Dendritic cell treated with granulocyte-macrophage colony-stimulating factor and Interleukin-4, amounts not matched to agents 40 ng/mL and 50 ng/mL, for 4 days (primary cell): ENCODE results near the gene SUZ12.
A peak's percentile ranks its signal among the peaks of the same experiment; 100 is the strongest.
"Not testable (repeated sequence)": the region's sequence is repeated elsewhere in the genome, so short reads cannot be mapped to it uniquely, and the experiment has no call there.

ENCODE experiments used
- H3K27ac Mint-ChIP-seq: one replicate; pipeline ENCODE4 v1.8.0; 2022; ENCODE audit warnings: mild to moderate bottlenecking, mixed read lengths
- H3K27me3 Mint-ChIP-seq: one replicate; pipeline ENCODE4 v1.8.0; 2022; ENCODE audit warnings: mild to moderate bottlenecking, mixed read lengths
- H3K36me3 Mint-ChIP-seq: one replicate; pipeline ENCODE4 v1.8.0; 2022; ENCODE audit warnings: low read depth, mixed read lengths
- H3K4me1 Mint-ChIP-seq: one replicate; pipeline ENCODE4 v1.8.0; 2022; ENCODE audit warnings: low read depth, mixed read lengths
- H3K4me3 Mint-ChIP-seq: one replicate; pipeline ENCODE4 v1.8.0; 2022; ENCODE audit warnings: mild to moderate bottlenecking, moderate library complexity, mixed read lengths
- H3K9me3 Mint-ChIP-seq: one replicate; pipeline ENCODE4 v1.8.0; 2022; ENCODE audit warnings: mixed read lengths
- intact Hi-C: fragments of 100-400 bp; cut with micrococcal nuclease; formaldehyde crosslinking; loops from one replicate; pipeline ENCODE4 v1.15.0; 2022

SUZ12 gene

DNA sequence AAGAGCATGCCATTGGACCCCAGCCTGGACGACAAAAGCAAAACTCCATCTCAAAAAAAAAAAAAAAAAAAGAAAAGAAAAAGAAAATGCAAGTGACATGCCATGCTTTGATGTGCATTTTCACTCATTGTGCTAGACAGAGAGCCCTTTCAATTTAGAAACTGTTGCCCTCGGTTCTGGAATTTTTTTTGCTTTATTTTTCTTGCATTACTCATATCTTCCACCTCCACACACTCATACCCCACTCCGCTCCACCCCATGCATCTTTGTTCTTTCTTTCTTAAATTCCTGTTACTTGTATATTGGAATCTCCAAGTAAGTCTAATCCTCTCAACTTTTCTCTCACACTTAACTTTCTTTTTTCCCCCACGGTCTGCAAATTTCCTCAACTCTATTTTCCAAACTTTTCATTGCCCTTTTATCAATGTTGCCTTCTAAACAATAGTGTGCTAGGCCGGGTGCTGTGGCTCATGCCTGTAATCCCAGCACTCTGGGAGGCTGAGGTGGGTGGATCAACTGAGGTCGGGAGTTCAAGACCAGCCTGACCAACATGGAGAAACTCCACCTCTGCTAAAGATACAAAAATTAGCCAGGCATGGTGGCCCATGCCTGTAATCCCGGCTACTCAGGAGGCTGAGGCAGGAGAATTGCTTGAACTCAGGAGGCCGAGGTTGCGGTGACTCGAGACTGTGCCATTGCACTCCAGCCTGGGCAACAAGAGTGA, 16.8 kb upstream of the SUZ12 start:
- H3K36me3 Mint-ChIP-seq = no peaks in the 10 kb centered on the region
- H3K4me1 Mint-ChIP-seq = peaks cover 9% of the 10 kb centered on the region
- H3K9me3 Mint-ChIP-seq = no peaks in the 10 kb centered on the region
- no peak overlapping the region for H3K27ac Mint-ChIP-seq
- no peak overlapping the region for H3K4me3 Mint-ChIP-seq
- intact Hi-C loops = no loop called here
- H3K27me3 Mint-ChIP-seq = peaks cover 27% of the 10 kb centered on the region

GRCh38 chr17:31926100-31926729, 10.6 kb upstream of the SUZ12 start:
- intact Hi-C loops = no loop called here
- peaks cover 15% of the 10 kb centered on the region for H3K4me1 Mint-ChIP-seq
- no peaks in the 10 kb centered on the region for H3K36me3 Mint-ChIP-seq
- no peaks in the 10 kb centered on the region for H3K9me3 Mint-ChIP-seq
- no peak overlapping the region for H3K27ac Mint-ChIP-seq
- H3K4me3 Mint-ChIP-seq = no peak overlapping the region
- no peaks in the 10 kb centered on the region for H3K27me3 Mint-ChIP-seq

DNA sequence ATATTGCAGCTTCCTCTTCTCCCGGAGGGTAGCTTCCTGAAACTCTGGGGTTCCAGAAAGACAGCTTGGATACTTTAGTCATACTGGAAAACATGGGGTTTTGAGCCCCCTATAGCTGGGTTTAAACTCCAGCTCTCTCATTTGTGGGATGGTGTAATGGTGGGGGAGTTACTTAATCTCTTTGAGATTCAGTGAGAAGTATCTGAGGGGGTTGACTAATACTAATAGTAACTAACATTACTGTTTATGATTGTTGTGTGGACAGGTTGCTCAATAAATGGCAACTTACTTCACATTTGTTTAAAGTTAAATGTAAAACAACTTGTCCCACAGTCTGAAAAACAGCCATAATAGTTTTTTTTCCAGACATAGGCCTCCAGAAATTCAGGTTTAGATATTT, 5.1 kb upstream of the SUZ12 start:
- intact Hi-C loops = no loop called here
- Mint-ChIP-seq H3K27me3 (no peaks in the 10 kb centered on the region), H3K9me3 (no peaks in the 10 kb centered on the region), H3K36me3 (no peaks in the 10 kb centered on the region), H3K27ac (no peak overlapping the region), H3K4me1 (peaks cover 12% of the 10 kb centered on the region), H3K4me3 (no peak overlapping the region)

DNA sequence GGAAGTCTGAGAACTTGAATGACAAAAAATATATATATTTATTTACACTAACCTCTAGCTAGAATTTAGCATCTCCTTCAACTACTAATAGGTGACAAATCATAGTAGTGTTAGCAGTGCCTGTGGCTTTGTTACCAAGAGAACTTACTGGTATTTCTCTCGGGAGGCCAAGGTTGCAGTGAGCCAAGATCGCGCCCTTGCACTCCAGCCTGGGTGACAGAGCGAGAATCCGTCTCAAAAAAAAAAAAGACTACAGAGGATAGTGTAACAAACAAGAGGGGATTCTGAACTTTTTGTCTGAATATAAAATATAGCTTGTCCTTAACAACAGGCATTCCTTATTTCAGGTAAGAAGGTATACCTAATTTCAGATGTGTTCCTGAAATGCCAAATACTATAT, 1.3 kb upstream of the SUZ12 start:
- intact Hi-C loops = loop anchor here (5.0 kb wide), 1 partner anchor 33 kb away; the partner anchor contains the start of gene UTP6

GRCh38 chr17:31937926-31938641, 1.3 kb downstream of the SUZ12 start:
- H3K36me3 Mint-ChIP-seq = peaks cover 28% of the 10 kb centered on the region
- peaks cover 14% of the 10 kb centered on the region for H3K4me1 Mint-ChIP-seq
- intact Hi-C loops = loop anchor here (5.0 kb wide), 1 partner anchor 36 kb away; the partner anchor contains the start of gene UTP6
- not testable (repeated sequence) for H3K27me3 Mint-ChIP-seq, H3K9me3 Mint-ChIP-seq, H3K27ac Mint-ChIP-seq
- peak overlapping the region; percentile 63 for H3K4me3 Mint-ChIP-seq

More for the DNA sequence above, 1.3 kb upstream of the SUZ12 start:
- Mint-ChIP-seq H3K4me1 (peaks cover 11% of the 10 kb centered on the region), H3K9me3 (no peaks in the 10 kb centered on the region), H3K4me3 (no peak overlapping the region), H3K27me3 (no peaks in the 10 kb centered on the region), H3K27ac (no peak overlapping the region), H3K36me3 (peaks cover 3% of the 10 kb centered on the region)

DNA sequence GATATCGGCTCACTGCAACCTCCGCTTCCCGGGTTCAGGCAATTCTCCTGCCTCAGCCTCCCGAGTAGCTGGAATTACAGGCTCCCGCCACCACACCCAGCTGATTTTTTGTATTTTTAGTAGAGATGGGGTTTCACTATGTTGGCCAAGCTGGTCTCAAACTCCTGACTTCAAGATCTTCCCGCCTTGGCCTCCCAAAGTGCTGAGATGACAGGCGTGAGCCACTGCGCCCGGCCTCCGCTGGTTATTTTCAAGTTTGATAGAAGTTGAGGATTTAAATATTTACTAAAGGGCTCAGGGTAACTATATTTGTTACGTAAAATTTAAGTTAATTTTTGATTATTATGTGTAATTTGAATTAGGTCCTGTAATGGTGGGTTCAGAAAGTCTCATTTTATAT, 5.1 kb downstream of the SUZ12 start:
- Mint-ChIP-seq H3K36me3 (peaks cover 60% of the 10 kb centered on the region), H3K27ac (peak overlapping the region; percentile 28), H3K4me1 (peaks cover 14% of the 10 kb centered on the region)
- intact Hi-C loops, H3K4me3 Mint-ChIP-seq, H3K9me3 Mint-ChIP-seq, H3K27me3 Mint-ChIP-seq: not testable (repeated sequence)

GRCh38 chr17:31942396-31942795, 5.6 kb downstream of the SUZ12 start:
- H3K9me3 Mint-ChIP-seq, H3K4me3 Mint-ChIP-seq, intact Hi-C loops, H3K27ac Mint-ChIP-seq, H3K27me3 Mint-ChIP-seq: not testable (repeated sequence)
- Mint-ChIP-seq H3K36me3 (peaks cover 63% of the 10 kb centered on the region), H3K4me1 (peaks cover 14% of the 10 kb centered on the region)

- H3K36me3 Mint-ChIP-seq = peaks cover 92% of the 10 kb centered on the region
- H3K4me3 Mint-ChIP-seq, H3K27ac Mint-ChIP-seq, intact Hi-C loops, H3K4me1 Mint-ChIP-seq, H3K9me3 Mint-ChIP-seq, H3K27me3 Mint-ChIP-seq: not testable (repeated sequence)
Observed at GRCh38 chr17:31951953-31952352, 15.1 kb downstream of the SUZ12 start.

DNA sequence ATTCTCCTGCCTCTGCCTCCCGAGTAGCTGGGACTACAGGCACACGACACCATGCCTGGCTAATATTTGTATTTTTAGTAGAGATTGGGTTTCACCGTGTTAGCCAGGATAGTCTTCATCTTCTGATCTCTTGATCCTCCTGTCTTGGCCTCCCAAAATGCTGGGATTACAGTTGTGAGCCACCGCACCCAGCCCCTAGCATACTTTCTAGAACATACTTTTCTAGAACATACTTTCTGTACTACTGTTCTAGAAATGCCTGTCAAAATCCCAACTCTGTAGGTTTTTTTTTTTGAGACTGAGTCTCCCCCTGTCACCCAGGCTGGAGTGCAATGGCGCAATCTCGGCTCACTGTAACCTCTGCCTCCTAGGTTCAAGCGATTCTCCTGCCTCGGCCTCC, 27.3 kb downstream of the SUZ12 start:
- H3K27me3 Mint-ChIP-seq, H3K9me3 Mint-ChIP-seq, H3K27ac Mint-ChIP-seq, H3K4me3 Mint-ChIP-seq, intact Hi-C loops, H3K4me1 Mint-ChIP-seq: not testable (repeated sequence)
- H3K36me3 Mint-ChIP-seq = peaks cover 84% of the 10 kb centered on the region

- H3K4me3 Mint-ChIP-seq = no peak overlapping the region
- H3K27ac Mint-ChIP-seq = no peak overlapping the region
- H3K4me1 Mint-ChIP-seq = no peaks in the 10 kb centered on the region
- H3K27me3 Mint-ChIP-seq = no peaks in the 10 kb centered on the region
- no peaks in the 10 kb centered on the region for H3K9me3 Mint-ChIP-seq
- intact Hi-C loops = no loop called here
- H3K36me3 Mint-ChIP-seq = peaks cover 81% of the 10 kb centered on the region
Observed at GRCh38 chr17:31967648-31968047, 30.8 kb downstream of the SUZ12 start.

GRCh38 chr17:31970416-31970815, 33.6 kb downstream of the SUZ12 start:
- H3K4me1 Mint-ChIP-seq, H3K9me3 Mint-ChIP-seq, H3K27ac Mint-ChIP-seq, H3K4me3 Mint-ChIP-seq, intact Hi-C loops, H3K27me3 Mint-ChIP-seq: not testable (repeated sequence)
- H3K36me3 Mint-ChIP-seq = peaks cover 64% of the 10 kb centered on the region

- intact Hi-C loops, H3K4me1 Mint-ChIP-seq, H3K9me3 Mint-ChIP-seq, H3K4me3 Mint-ChIP-seq, H3K27me3 Mint-ChIP-seq, H3K27ac Mint-ChIP-seq: not testable (repeated sequence)
- peaks cover 64% of the 10 kb centered on the region for H3K36me3 Mint-ChIP-seq
Observed at GRCh38 chr17:31974269-31975071, 37.7 kb downstream of the SUZ12 start.

GRCh38 chr17:31975391-31975790, 38.6 kb downstream of the SUZ12 start:
- H3K9me3 Mint-ChIP-seq, H3K4me1 Mint-ChIP-seq, intact Hi-C loops, H3K27me3 Mint-ChIP-seq, H3K4me3 Mint-ChIP-seq, H3K27ac Mint-ChIP-seq: not testable (repeated sequence)
- peaks cover 65% of the 10 kb centered on the region for H3K36me3 Mint-ChIP-seq

DNA sequence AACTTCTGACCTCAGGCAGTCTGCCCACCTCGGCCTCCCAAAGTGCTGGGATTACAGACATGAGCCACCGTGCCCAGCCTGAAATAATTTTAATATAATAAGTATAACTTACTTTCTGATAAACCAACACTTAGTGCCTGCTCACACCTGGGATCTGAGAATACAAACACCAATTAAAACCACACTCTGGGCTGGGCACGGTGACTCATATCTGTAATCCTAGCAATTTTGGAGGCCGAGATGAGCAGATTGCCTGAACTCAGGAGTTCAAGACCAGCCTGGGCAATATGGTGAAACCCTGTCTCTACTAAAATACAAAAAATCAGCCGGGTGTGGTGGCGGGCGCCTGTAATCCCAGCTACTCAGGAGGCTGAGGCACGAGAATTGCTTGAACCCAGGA, 55.0 kb downstream of the SUZ12 start:
- not testable (repeated sequence) for H3K9me3 Mint-ChIP-seq

More for the DNA sequence above, 55.0 kb downstream of the SUZ12 start:
- intact Hi-C loops = loop anchor here (10.0 kb wide), 1 partner anchor 363 kb away; the partner anchor contains the start of gene ZNF207
- H3K27ac Mint-ChIP-seq, H3K4me3 Mint-ChIP-seq, H3K27me3 Mint-ChIP-seq, H3K4me1 Mint-ChIP-seq: not testable (repeated sequence)
- H3K36me3 Mint-ChIP-seq = peaks cover 79% of the 10 kb centered on the region
